Kasumi-1 (cell line): ENCODE results near the gene ARID2.

ENCODE experiments used
- DNase-seq, 2 experiments: peaks; one replicate each; lab custom pipeline; 2025; lab: John Stamatoyannopoulos, UW

The ARID2 gene

DNA sequence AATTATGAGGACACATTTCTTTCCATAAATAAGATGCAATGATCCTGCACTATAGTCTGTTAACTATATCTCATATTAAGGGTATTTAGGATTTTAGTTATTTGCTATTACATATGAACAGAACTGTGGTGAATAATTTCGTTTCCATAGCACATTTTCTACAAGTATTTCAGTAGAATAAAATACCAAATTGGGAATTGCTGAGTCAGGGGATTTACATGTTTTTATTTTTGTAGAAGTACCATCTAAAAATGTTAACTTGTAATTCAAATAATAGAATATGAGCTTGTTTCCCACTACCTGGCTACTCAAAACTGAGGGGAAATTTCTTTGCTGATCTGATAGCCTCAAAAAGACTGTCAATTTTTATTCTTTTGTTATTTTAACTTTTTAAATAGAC, 136.8 kb downstream of the ARID2 start:
- no peak for DNase-seq

DNA sequence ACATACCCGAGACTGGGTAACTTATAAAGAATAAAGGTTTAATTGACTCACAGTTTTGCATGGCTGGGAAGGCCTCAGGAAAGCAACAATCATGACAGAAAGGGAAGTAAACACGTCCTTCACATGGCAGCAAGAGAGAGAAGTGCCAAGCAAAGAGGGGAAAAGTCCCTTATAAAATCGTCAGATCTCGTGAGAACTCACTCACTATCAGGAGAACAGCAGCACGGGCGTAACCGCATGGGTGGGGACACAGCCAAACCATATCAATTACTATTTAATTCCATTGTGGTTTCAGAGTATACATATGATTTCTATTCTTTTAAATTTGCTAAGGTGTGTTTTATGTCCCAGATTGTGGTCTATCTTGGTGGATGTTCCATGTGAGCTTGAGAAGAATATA, 142.9 kb downstream of the ARID2 start:
- no peak for DNase-seq

DNA sequence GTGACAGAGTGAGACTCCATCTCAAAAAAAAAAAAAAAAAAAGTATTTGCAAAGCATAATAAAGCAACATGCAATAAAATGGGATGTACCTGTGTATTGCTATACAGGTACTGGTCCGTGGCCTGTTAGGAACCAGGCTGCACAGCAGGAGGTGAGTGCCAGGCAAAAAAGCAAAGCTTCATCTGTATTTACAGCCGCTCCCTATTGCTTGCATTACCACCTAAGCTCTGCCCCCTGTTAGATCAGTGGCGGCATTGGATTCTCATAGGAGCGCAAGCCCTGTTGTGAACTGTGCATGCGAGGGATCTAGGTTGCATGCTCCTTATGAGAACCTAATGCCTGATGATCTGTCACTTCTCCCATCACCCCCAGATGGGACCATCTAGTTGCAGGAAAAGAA, 147.6 kb downstream of the ARID2 start:
- no peak for DNase-seq

DNA sequence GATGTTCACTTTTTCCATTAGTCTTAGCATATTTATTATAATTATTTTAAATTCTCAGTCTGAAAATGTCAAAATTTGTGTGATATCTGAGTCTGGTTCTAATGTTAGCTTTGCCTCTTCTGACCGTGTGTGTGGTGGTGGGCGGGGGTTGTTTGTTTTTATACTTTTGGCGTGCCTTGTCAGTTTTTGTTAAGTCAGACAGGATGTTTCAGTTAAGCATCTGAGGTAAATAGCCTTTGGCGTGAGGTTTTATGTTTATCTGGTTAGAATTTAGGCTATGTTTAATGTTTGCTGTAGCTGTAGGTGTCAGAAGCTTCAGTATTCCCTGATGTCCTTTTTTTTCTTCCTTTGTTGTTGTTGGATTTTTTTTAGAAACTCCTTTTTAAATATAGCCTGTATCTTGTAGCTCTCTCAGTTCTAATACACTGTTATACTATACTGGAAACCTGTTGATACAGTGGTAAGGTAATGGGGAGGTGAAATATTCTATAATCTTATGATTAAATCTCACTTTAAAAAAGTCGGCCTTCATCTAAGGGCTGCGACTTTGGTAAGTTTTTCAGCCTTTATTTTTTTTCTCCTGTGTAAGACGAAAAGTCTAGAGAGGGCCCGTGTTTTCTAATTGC, 149.2 kb downstream of the ARID2 start:
- no peak for DNase-seq

DNA sequence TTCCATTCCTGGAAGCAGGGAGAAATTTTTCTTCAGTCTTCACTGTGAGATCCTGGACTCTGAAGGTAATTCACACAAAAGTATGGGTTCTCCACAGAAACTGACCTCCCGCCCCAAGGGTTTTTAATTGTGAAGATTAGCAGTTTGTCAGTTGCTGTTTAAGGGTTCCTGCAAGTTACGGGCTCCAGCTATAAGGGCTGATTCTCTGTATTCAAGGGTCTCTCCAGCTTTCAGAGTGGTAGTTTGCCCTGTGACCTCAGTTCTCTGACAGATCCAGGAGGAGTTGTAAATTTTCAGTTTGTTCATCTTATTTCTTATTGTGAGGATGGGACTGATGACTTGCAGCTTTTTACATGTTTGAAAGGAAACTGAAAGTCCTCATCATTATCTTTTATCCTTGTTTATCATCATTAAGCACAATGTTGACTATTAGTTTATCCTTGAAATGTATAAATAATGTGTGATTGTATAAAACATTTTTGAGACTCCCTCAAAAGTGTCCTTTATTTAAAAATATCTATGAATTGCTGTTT, 149.9 kb downstream of the ARID2 start:
- DNase-seq, result no peak

DNA sequence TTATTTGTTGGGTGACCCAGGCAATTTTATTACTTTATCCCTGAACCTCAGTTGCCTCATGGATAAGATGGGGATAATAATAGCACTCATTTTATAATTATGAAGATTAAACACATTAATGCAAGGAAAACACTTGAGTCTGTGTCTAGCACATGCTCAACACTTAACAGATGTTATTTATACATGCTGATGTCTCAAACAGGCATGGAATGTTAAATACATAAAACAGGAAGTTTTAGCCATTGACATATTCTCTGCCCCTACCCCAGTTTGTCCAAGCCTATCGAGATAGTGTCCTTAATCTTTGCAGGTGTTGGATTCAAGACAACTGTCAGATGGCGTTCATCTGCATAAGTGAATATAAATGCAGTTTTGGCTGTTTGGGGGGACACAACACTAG, 151.0 kb downstream of the ARID2 start:
- no peak for DNase-seq

DNA sequence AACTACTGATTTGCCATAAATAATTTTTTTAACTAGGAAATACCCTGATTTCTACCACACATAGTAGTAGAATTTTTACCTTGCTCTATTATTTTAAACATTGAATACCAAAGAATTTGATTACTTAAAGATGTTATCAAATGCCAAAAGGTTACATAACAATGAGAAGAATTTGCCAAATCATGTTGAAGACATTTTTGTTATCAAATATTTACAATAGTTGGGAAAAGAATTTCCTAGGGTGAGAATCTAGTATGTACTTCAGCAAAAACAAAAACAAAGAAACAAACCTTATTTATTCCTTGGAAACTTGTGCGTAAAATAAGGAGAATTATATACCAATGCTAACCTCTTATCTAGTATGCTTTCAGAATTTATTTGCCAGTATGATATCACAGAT, 153.7 kb downstream of the ARID2 start:
- no peak for DNase-seq

DNA sequence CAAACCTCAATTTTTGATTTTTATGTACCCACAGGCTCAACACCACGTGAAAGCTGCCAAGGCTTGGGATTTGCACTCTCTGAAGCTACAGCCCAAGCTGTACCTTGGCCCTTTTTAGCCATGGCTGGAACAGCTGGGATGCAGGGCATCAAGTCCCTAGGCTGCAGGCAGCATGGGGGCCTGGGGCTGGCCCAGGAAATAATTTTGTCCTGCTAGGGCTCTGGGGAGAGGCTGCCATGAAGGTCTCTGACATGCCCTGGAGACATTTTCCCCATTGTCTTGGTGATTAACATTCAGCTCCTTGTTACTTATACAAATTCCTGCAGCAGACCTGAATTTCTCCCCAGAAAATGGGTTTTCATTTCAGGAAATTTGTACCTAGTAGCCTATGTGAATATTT, 157.2 kb downstream of the ARID2 start:
- DNase-seq, result no peak

DNA sequence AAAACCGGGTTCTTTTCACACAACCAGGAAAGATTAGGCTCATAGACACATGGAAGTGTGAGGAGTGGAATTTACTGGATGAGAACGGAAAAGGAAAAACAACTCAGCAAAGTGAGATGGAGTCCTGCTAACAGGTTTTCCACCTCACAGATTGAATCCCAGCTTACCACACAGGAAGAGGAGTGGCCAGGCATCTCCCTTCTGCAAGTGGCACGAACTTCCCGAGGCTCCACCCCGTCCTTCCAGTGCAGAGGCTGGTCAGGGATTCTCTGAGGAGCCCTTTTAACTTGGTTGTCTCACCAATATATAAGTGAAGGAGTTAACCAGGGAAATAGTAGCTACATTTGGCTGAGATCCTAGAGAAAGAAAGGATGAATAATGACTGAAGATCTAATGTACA, 158.0 kb downstream of the ARID2 start:
- no peak for DNase-seq

DNA sequence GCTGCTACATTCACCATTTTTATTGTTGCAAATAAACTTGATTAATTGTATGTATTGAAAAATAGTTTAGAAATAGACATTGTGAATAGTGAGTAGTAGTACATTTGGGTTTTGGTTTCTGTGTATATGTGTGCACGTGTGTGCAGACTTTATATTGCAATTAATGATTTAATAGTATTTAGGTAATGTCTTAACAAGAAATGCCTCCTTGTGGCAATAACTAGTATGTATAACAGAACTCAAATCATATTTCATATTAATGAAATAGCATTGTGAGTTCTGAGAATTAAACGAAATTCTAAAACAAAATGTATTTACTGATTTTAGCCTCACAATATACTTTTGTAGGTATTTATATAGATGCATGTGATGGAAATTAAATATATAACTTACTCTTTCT, 160.8 kb downstream of the ARID2 start:
- DNase-seq, result no peak

DNA sequence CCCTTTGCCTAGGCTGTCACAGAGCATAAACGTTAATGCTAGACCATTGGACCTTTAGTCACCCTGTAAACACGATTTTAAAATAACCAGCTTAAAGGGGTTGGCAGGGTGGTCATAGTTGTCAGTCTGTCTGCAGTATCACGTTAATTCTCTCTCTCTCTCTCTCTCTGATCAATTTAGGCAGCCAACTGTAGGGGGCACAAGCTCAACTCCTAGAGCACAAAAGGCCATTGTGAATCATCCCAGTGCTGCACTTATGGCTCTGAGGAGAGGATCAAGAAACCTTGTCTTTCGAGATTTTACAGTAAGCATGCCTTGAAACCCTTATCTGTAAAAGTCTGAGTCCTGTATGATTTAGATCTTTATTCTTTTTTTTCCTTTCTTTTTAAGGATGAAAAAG, 163.7 kb downstream of the ARID2 start:
- peak in 1 of 2 experiments; percentile 19 for DNase-seq

DNA sequence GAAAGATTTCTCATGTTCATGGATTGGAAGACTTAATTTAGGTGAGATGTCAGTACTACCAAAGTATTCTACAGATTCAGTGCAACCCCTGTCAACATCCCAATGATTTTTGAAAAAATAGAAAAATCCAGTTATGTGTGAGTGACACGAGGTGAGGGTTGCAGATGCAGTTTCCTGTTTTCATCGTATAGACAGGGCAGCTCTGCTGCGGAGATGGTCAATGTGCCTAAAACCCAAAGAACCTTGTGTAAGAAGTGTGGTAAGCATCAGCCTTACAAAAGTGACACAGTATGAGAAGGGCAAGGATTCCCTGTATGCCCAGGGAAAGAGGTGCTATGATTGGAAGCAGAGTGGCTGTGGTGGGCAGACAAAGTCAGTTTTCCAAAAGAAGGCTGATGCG, 166.5 kb downstream of the ARID2 start:
- DNase-seq, result no peak

DNA sequence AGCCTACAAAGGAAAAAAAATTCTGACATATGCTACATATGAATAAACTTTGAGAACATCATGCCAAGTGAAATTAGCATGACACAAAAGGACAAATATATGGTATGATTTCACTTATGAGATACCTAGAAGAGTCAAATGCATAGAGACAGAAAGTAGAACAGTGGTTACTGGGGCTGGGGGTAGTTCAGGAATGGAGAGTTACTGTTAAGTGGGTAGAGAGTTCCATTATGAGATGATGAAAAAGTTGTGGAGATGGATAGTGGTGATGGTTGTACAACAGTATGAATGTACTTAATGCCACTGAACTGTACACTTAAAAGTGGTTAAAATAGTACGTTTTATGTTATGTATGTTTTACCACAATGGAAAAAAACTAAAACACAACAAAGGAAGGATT, 168.6 kb downstream of the ARID2 start:
- DNase-seq, result no peak

DNA sequence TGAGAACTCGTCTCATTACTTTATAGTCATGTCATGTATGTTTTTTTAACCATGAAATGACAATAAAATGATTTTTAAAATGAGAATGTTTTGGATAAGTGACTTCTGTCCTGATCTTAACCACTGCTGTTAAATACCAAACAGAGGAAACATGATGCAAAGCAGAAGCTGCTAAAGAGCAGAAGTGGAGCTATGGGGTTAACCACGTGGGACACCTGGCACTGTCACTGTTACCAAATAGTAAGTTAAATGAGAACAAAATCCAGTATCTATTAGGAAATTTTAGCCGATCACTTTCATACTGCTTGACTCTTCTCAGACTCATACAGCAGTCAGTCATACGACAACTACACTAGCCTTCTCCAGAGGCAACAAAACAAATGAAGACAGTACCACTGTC, 178.4 kb downstream of the ARID2 start:
- DNase-seq, result peak; percentile 42 to 43

DNA sequence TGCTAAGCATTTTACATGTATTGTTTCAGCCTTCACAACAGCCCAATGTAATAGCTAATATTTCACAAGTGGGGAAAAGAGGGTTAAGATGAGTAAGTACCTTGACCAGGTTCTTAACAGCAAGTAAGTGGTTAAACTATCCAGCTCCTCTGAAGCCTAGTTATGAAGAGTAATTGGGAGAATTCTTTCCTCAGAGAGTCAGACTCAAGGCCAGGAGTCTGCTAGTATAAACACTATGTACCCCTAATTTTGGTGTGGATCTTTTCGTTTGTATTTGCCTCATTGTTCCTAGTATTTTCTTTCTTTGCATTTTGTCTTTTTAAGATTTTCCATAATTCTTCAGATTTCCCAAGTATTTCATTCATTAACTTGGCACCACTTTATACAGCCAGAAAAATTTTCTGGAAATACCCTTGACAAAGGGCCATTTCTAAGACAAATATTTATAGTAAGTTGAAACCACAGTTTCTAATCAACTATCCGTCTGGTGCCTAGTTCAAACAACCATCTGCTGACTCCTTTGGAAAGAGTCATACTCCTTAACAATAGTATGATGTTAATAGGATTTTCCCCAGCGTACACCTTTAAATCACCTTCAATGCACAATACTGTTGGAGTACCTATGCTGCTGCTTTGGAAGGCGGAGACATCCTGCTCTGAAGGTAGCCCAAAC, 179.7 kb downstream of the ARID2 start:
- no peak for DNase-seq

DNA sequence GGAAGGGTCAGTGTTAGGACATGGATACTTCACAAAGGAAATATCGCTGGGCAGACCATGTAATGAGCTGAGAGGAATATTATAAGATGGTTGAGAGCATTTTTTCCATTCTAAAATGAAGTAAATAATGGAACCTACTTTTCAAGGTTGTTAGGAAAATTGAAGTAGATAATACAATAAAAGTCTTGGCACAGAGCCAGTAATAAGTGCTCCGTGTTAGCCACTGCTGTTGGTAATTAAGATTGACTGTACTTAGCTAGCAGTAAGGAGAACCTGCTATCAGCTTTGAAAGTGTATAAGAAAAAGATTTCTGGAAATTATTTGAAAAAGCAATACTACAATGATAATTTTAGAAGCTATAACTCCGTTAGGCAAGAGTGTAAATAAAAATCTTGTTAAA, 183.3 kb downstream of the ARID2 start:
- DNase-seq, result no peak

DNA sequence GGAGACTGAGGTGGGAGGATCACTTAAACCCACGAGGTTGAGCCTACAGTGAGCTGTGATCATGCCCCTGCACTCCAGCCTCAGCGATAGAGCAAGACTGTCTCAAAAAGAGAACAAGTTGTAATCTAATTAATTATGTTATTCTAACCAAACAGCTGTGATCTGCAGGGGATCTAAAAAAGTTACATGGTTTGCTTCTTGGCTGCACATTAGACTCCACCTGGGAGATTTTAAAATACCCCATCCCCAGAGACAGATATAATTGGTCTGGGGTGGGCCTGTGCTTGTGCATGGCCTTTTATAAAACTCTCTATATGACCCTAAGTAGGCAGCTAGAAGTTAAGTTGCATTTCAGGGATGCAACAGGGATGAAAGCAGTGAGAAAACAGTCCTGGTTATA, 184.1 kb downstream of the ARID2 start:
- DNase-seq, result no peak

DNA sequence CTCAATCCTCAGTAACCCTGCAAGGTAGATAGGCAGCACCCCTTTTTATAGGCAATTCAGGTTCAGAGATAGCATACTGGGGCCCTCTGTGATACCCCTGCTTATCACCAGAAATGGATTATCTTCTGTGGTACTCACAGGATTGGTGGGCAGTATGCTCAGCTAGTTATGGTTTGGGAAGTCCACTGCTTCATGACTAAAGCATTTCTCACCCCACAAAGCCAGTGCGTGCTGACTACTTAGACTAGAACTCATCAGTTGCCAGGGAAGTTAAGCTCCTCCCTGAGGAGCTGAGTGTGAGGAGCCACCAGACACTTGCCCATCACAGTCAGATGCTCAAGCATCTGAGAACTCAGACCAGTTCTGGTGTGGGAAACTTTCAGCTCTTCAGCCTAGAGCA, 184.6 kb downstream of the ARID2 start:
- DNase-seq, result no peak

DNA sequence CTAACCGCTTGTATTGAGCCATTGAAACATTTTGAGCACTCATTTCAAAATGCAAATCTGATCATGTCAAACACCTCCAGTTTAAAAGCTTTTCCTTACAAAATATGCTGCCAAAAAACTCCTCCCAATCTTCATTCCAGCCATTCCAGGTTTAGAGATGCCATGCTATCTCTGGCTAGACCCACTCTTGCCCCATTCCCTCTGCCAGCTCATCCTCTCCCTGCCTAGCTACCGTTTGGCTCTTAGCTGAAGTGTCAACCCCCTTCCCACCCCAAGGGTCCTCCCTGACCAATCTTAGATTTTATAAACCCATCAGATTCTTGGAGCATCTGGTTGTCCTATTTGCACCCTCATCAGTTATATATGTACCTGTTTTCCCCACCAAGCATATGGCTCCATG, 185.9 kb downstream of the ARID2 start:
- no peak for DNase-seq

DNA sequence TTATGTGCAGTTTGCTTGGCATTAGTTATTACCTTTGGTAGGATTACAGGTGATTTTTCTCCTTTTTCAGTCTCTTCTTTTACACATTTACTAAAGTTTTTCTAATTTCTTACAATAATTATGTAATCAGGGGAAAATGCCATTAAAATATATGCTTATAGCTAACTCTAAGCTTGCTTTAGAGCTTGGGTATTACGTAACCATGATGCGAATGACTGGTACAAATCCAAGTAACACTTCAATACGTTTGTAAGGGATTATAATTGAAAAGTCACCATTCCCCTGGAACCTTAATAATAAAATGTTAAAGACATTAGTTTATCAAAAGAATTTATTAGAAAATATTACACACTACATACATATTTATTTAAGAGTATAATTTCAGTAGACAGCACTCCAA, 189.3 kb downstream of the ARID2 start:
- no peak for DNase-seq

DNA sequence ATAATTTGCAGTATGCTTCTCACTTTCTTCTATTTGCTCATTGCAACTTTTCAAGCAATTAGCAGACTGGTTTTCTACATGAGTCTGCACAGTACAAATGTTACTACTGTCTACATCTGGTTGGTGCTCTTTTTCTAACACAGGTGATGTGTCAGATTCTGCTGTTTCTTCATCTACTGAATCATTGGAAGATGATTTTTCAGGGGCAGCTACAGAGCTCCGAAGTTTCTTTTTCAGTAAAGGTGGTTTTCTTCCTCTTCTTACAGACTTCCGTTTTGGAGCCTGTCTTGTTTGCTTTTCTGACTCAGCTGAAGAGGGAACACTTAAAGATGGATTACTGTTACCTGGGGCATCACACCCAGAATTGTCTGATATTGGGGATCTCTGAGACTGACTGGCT, 198.8 kb downstream of the ARID2 start:
- DNase-seq, result no peak

DNA sequence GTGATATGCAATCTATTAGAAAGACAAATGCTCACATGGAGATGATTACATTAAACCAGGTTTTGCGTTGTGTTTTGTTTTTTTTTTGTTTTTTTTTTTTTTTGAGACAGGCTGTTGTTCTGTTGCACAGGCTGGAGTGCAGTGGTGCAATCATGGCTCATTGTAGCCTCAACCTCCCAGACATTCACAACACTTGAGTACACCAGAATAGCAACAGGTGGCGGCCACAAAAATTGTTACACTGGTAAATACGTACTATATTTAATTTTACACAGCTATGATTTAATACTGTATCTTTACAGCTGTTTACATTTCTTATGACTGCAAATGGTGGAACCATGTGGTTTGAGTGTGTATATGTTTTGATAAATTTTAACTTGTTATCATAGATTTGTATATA, 200.9 kb downstream of the ARID2 start:
- DNase-seq, result no peak

DNA sequence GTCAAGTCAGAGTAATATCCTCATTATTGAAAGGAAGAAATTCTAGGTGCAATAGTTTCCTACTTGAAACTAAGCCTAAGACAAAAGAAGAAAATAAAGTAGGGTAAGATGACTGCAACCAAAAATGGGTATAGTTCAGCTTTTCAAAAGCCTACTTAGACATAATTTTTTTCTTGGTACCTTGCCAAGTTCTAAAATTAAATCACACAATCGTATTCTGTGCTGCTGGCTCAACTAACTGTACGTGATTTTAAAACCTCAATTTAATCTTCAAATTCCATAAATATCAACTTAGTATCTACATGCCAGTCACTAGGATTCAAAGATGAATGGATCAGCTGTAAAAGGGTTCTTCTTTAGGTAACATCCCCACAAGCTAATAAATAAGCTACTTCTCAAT, 204.0 kb downstream of the ARID2 start:
- no peak for DNase-seq

DNA sequence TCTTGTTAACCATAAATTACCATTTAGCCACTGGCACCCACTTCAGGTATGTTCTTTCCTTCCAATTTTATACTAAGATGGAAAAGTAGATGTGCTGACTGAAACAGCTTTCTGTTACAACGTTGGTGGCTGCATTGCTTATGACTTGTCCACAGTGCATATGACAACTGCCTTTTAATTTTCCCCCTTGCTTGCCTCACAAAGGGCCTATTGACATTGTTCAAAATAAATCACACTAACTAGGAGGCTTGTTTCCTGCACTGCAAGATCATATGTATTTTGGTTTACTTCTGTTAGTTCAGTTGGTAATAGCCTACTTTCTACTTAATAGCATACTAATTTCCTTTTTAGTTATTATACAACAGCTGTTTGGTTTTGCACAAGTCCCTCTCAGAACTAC, 205.4 kb downstream of the ARID2 start:
- no peak for DNase-seq
